ENCODE data around the gene TREH.

DNA sequence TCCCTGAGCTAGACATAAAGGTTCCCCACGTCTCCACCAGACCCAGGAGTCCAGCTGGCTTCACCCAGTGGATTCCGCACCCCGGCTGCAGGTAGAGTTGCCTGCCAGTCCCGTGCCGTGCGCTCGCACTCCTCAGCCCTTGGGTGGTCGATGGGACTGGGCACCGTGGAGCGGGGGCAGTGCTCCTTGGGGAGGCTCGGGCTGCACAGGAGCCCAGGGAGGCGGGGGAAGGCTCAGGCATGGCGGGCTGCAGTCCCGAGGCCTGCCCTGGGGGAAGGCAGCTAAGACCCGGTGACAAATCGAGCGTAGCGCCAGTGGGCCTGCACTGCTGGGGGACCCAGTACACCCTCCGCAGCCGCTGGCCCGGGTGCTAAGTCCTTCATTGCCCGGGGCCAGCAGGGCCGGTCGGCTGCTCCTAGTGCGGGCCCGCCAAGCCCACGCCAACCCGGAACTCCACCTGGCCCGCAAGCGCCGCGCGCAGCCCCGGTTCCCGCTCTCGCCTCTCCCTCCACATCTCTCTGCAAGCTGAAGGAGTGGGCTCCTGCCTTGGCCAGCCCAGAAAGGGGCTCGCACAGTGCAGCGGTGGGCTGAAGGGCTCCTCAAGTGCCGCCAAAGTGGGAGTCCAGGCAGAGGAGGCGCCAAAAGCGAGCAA, 9.5 kb upstream of the TREH start:
- TF ChIP-seq POLR2AphosphoS5 (IDR thresholded peaks at IDR 0.05; ENCODE audit: low read depth) (no peak; the same call in 1 of the 2 replicates), REST (IDR thresholded peaks at IDR 0.05; ENCODE audit: unreplicated experiment) (no peak), EZH2 (IDR thresholded peaks at IDR 0.05; ENCODE audit: low read depth, unreplicated experiment) (no peak)
